Ishikawa (cell line): ENCODE measurements around the gene ALX4.

Source experiments
- CEBPB ChIP-seq: IDR thresholded peaks from 2 replicates; pipeline ENCODE4 v1.6.1; 2012
- CREB1 ChIP-seq: IDR thresholded peaks from 2 replicates; pipeline ENCODE4 v1.6.1; 2012; ENCODE audit warnings: low read depth
- EGR1 ChIP-seq: IDR thresholded peaks from 2 replicates; pipeline ENCODE4 v1.6.1; 2012
- EP300 ChIP-seq: IDR thresholded peaks from 2 replicates; pipeline ENCODE4 v1.6.1; 2012; ENCODE audit warnings: borderline replicate concordance
- FOXM1 ChIP-seq: IDR thresholded peaks from 2 replicates; pipeline ENCODE4 v1.6.1; 2012; ENCODE audit warnings: low read depth, borderline replicate concordance
- MAX ChIP-seq: IDR thresholded peaks from 2 replicates; pipeline ENCODE4 v1.6.1; 2012
- NFIC ChIP-seq: IDR thresholded peaks from 2 replicates; pipeline ENCODE4 v1.6.1; 2012
- RAD21 ChIP-seq: IDR thresholded peaks from 2 replicates; pipeline ENCODE4 v1.6.1; 2012; ENCODE audit warnings: low read depth
- REST ChIP-seq: IDR thresholded peaks from 2 replicates; pipeline ENCODE4 v1.6.1; 2012; ENCODE audit warnings: low read depth, mild to moderate bottlenecking
- TAF1 ChIP-seq: IDR thresholded peaks from 2 replicates; pipeline ENCODE4 v1.6.1; 2012; ENCODE audit warnings: low read depth, mild to moderate bottlenecking
- TCF12 ChIP-seq: IDR thresholded peaks from 2 replicates; pipeline ENCODE4 v1.6.1; 2012; ENCODE audit warnings: low read depth
- TEAD4 ChIP-seq: IDR thresholded peaks from 2 replicates; pipeline ENCODE4 v1.6.1; 2012
- USF1 ChIP-seq: IDR thresholded peaks from 2 replicates; pipeline ENCODE4 v1.6.1; 2012
- YY1 ChIP-seq: IDR thresholded peaks from 2 replicates; pipeline ENCODE4 v1.6.1; 2012; ENCODE audit warnings: low read depth
- ZBTB7A ChIP-seq: IDR thresholded peaks from 2 replicates; pipeline ENCODE4 v1.6.1; 2012; ENCODE audit warnings: low read depth

The ALX4 gene

GRCh38 chr11:44335052-44335760, 25.3 kb upstream of the ALX4 start:
- no peak for TF ChIP-seq RAD21
- TF ChIP-seq TAF1: no peak
- TF ChIP-seq YY1: no peak
- TF ChIP-seq TCF12: no peak
- no peak for TF ChIP-seq TEAD4
- no peak for TF ChIP-seq USF1
- no peak for TF ChIP-seq ZBTB7A
- no peak for TF ChIP-seq MAX
- TF ChIP-seq EP300: no peak
- TF ChIP-seq REST: no peak
- TF ChIP-seq CEBPB: no peak
- TF ChIP-seq FOXM1: no peak
- no peak for TF ChIP-seq NFIC
- TF ChIP-seq CREB1: no peak
- TF ChIP-seq EGR1: no peak

- TF ChIP-seq EP300 (no peak), YY1 (no peak), MAX (no peak), NFIC (no peak), FOXM1 (no peak), REST (no peak), TAF1 (no peak), CEBPB (no peak), USF1 (no peak), RAD21 (no peak), ZBTB7A (no peak)
Measured at GRCh38 chr11:44334356-44335004, 24.5 kb upstream of the ALX4 start.

GRCh38 chr11:44333271-44334218, 23.6 kb upstream of the ALX4 start:
- TF ChIP-seq REST (no peak), CREB1 (no peak), TAF1 (no peak), NFIC (no peak), ZBTB7A (no peak), CEBPB (no peak), TEAD4 (no peak), YY1 (no peak), USF1 (no peak), MAX (no peak), RAD21 (no peak), EP300 (no peak)
